ENCODE measurements around the gene LRP11.

LRP11 gene

GRCh38 chr6:149856256-149856994, 7.7 kb downstream of the LRP11 start:
- no peak for TF ChIP-seq TCF12 (IDR thresholded peaks at IDR 0.05; ENCODE audit: low read depth)
- TF ChIP-seq, protein P1, sequence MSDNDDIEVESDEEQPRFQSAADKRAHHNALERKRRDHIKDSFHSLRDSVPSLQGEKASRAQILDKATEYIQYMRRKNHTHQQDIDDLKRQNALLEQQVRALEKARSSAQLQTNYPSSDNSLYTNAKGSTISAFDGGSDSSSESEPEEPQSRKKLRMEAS (IDR thresholded peaks at IDR 0.05): no peak
- no peak for TF ChIP-seq NFIC (IDR thresholded peaks at IDR 0.05)
- TF ChIP-seq EGR1 (IDR thresholded peaks at IDR 0.05): no peak
- no peak for TF ChIP-seq YY1 (IDR thresholded peaks at IDR 0.05; ENCODE audit: low read depth)
- no peak for TF ChIP-seq ZBTB7A (IDR thresholded peaks at IDR 0.05; ENCODE audit: low read depth)
- no peak for TF ChIP-seq TEAD4 (IDR thresholded peaks at IDR 0.05)
- no peak for TF ChIP-seq TAF1 (IDR thresholded peaks at IDR 0.05; ENCODE audit: low read depth)
- no peak for TF ChIP-seq REST (IDR thresholded peaks at IDR 0.05; ENCODE audit: low read depth)
- TF ChIP-seq CEBPB (IDR thresholded peaks at IDR 0.05): no peak
- no peak for TF ChIP-seq RAD21 (IDR thresholded peaks at IDR 0.05; ENCODE audit: low read depth)
- no peak for TF ChIP-seq CREB1 (IDR thresholded peaks at IDR 0.05; ENCODE audit: low read depth)
- TF ChIP-seq FOXM1 (IDR thresholded peaks at IDR 0.05; ENCODE audit: borderline replicate concordance, low read depth): no peak
- TF ChIP-seq EP300 (IDR thresholded peaks at IDR 0.05; ENCODE audit: borderline replicate concordance): no peak
- TF ChIP-seq, protein P2, sequence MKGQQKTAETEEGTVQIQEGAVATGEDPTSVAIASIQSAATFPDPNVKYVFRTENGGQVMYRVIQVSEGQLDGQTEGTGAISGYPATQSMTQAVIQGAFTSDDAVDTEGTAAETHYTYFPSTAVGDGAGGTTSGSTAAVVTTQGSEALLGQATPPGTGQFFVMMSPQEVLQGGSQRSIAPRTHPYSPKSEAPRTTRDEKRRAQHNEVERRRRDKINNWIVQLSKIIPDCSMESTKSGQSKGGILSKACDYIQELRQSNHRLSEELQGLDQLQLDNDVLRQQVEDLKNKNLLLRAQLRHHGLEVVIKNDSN (IDR thresholded peaks at IDR 0.05): no peak

GRCh38 chr6:149855741-149856140, 8.4 kb downstream of the LRP11 start:
- TF ChIP-seq TEAD4 (IDR thresholded peaks at IDR 0.05) (no peak), RAD21 (IDR thresholded peaks at IDR 0.05; ENCODE audit: low read depth) (no peak), CEBPB (IDR thresholded peaks at IDR 0.05) (no peak)

- TF ChIP-seq YY1 (IDR thresholded peaks at IDR 0.05; ENCODE audit: low read depth) (no peak), TCF12 (IDR thresholded peaks at IDR 0.05; ENCODE audit: low read depth) (0 out of 2 replicates have a peak, but pooled peaks have one; percentile 40), EP300 (IDR thresholded peaks at IDR 0.05; ENCODE audit: borderline replicate concordance) (peak; percentile 20; the same call in 1 of the 2 replicates), ZBTB7A (IDR thresholded peaks at IDR 0.05; ENCODE audit: low read depth) (0 out of 2 replicates have a peak, but pooled peaks have one; percentile 46), TAF1 (IDR thresholded peaks at IDR 0.05; ENCODE audit: low read depth) (no peak), TEAD4 (IDR thresholded peaks at IDR 0.05) (peak; percentile 82), REST (IDR thresholded peaks at IDR 0.05; ENCODE audit: low read depth) (no peak)
- TF ChIP-seq, protein P1 (IDR thresholded peaks at IDR 0.05): no peak
- TF ChIP-seq, protein P2 (IDR thresholded peaks at IDR 0.05): no peak
Measured at GRCh38 chr6:149855040-149855654, 9.0 kb downstream of the LRP11 start.

DNA sequence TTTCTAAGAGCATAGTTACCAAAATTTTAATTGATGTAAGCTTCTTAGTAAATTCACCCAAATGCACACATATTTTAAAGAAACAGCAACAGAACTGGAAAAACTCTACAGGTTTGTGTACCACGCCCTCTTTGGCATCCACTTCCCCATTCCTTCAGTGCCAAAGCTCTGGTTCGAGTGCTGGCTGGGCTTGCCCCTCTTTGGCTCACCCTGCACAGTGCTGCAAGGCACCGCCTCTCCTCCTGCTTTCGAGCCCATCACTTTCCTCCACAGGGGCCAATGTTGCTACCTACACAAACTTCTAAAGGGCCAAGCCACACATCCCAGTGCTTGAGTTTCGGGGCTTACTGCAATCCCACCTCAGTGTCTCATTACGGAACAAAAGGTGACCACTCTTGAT, 9.6 kb downstream of the LRP11 start:
- no peak for TF ChIP-seq CEBPB (IDR thresholded peaks at IDR 0.05)
- TF ChIP-seq NFIC (IDR thresholded peaks at IDR 0.05): peak; percentile 59
- TF ChIP-seq, protein P1 (IDR thresholded peaks at IDR 0.05): 0 out of 2 replicates have a peak, but pooled peaks have one; percentile 4
- TF ChIP-seq RAD21 (IDR thresholded peaks at IDR 0.05; ENCODE audit: low read depth): no peak
- no peak for TF ChIP-seq EGR1 (IDR thresholded peaks at IDR 0.05)
- peak; percentile 56 for TF ChIP-seq TEAD4 (IDR thresholded peaks at IDR 0.05)

DNA sequence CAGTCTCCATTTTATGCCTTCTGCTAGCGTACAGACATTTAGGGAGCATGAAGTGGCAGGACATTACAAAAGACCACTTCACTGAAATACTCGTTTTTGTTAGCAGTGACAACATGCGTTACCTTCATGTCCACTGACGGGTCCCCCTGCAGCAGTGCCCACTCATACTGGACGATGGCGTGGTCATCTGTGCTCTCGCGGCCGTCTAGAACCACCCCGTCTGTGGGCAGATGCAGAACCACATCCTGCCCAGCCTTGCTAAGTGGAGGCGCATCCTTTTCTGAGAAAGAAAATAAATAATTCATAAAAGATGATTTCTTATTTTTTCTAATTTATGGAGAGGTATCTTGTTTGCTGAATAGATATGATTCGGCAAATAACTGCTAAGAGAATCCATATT, 11.3 kb downstream of the LRP11 start:
- no peak for TF ChIP-seq EP300 (IDR thresholded peaks at IDR 0.05; ENCODE audit: borderline replicate concordance)
- TF ChIP-seq CREB1 (IDR thresholded peaks at IDR 0.05; ENCODE audit: low read depth): no peak
- TF ChIP-seq REST (IDR thresholded peaks at IDR 0.05; ENCODE audit: low read depth): no peak
- TF ChIP-seq YY1 (IDR thresholded peaks at IDR 0.05; ENCODE audit: low read depth): no peak
- TF ChIP-seq TAF1 (IDR thresholded peaks at IDR 0.05; ENCODE audit: low read depth): no peak
- no peak for TF ChIP-seq ZBTB7A (IDR thresholded peaks at IDR 0.05; ENCODE audit: low read depth)
- TF ChIP-seq, protein P2 (IDR thresholded peaks at IDR 0.05): no peak
- no peak for TF ChIP-seq FOXM1 (IDR thresholded peaks at IDR 0.05; ENCODE audit: borderline replicate concordance, low read depth)
- no peak for TF ChIP-seq TCF12 (IDR thresholded peaks at IDR 0.05; ENCODE audit: low read depth)
- no peak for TF ChIP-seq NFIC (IDR thresholded peaks at IDR 0.05)
- no peak for TF ChIP-seq TEAD4 (IDR thresholded peaks at IDR 0.05)
- TF ChIP-seq EGR1 (IDR thresholded peaks at IDR 0.05): no peak
- TF ChIP-seq RAD21 (IDR thresholded peaks at IDR 0.05; ENCODE audit: low read depth): no peak
- no peak for TF ChIP-seq CEBPB (IDR thresholded peaks at IDR 0.05)
- TF ChIP-seq, protein P1 (IDR thresholded peaks at IDR 0.05): no peak

Measured in Ishikawa (cell line).